T-helper 2 cell (primary cell): Measurements from ENCODE around the gene DHDH.
A peak's percentile ranks its signal among the peaks of the same experiment; 100 is the strongest.
"Not testable (repeated sequence)": the region's sequence is repeated elsewhere in the genome, so short reads cannot be mapped to it uniquely, and the experiment has no call there.

Source experiments
- DNase-seq, 5 experiments: peaks; one replicate each; pipeline versions ENCODE4 v3.0.0 to v3.0.0-alpha.2; 2012 to 2022
- total RNA-seq, 2 donors: gene quantifications; one replicate each; lab custom pipeline; 2026; lab: John Stamatoyannopoulos, UW

Gene DHDH
- 0 to 0.54 reads per million in 2 donors for total RNA-seq

GRCh38 chr19:48933382-48933932, at the start of gene DHDH:
Gene DHDH (plus strand): TSS chr19:48933699. CDS start chr19:48933722, 23 bp downstream.
- DNase-seq, result peak; percentile 54 to 91 (median 75)

GRCh38 chr19:48883726-48884125, 49.8 kb upstream of the DHDH start:
- DNase-seq, result no peak

- DNase-seq, result no peak
Observed at GRCh38 chr19:48887861-48888612, 45.5 kb upstream of the DHDH start.

- not testable (repeated sequence) for DNase-seq
Observed at GRCh38 chr19:48889496-48889895, 44.0 kb upstream of the DHDH start.

GRCh38 chr19:48890551-48890950, 42.9 kb upstream of the DHDH start:
- DNase-seq, result no peak

- DNase-seq, result no peak
Observed at GRCh38 chr19:48895226-48895625, 38.3 kb upstream of the DHDH start.

GRCh38 chr19:48896191-48896720, 37.2 kb upstream of the DHDH start:
- peak in 1 of 5 experiments; percentile 57 for DNase-seq

GRCh38 chr19:48897181-48897580, 36.3 kb upstream of the DHDH start:
- no peak for DNase-seq

GRCh38 chr19:48899386-48899749, 34.1 kb upstream of the DHDH start:
- not testable (repeated sequence) for DNase-seq

- DNase-seq, result peak; percentile 96 to 99 (median 98)
Observed at GRCh38 chr19:48899781-48900476, 33.6 kb upstream of the DHDH start, which contains the start of gene NUCB1. Gene NUCB1 (plus strand): TSS chr19:48900312. CDS start chr19:48900797, 485 bp downstream.

- DNase-seq, result peak in 1 of 5 experiments; percentile 73
Observed at GRCh38 chr19:48900477-48901406, 32.8 kb upstream of the DHDH start.

- not testable (repeated sequence) for DNase-seq
Observed at GRCh38 chr19:48902291-48902690, 31.2 kb upstream of the DHDH start.

GRCh38 chr19:48903788-48904187, 29.7 kb upstream of the DHDH start:
- not testable (repeated sequence) for DNase-seq

GRCh38 chr19:48905664-48906063, 27.8 kb upstream of the DHDH start:
- no peak for DNase-seq

GRCh38 chr19:48906324-48906723, 27.2 kb upstream of the DHDH start:
- DNase-seq, result no peak

GRCh38 chr19:48907671-48908070, 25.8 kb upstream of the DHDH start:
- no peak for DNase-seq

GRCh38 chr19:48909424-48910077, 23.9 kb upstream of the DHDH start:
- not testable (repeated sequence) for DNase-seq

- no peak for DNase-seq
Observed at GRCh38 chr19:48910803-48911202, 22.7 kb upstream of the DHDH start.

- DNase-seq, result peak in 1 of 5 experiments; percentile 41
Observed at GRCh38 chr19:48913114-48913889, 20.2 kb upstream of the DHDH start.

- no peak for DNase-seq
Observed at GRCh38 chr19:48914181-48914580, 19.3 kb upstream of the DHDH start.

GRCh38 chr19:48915757-48916156, 17.7 kb upstream of the DHDH start:
- no peak for DNase-seq
